Mammary epithelial cell (primary cell): ENCODE measurements around the gene UQCRH.

Source experiments
- CTCF ChIP-seq, 2 donors: IDR thresholded peaks in 1 of 2; conservative IDR thresholded peaks in 1 of 2; 2 replicates each; pipeline ENCODE4 v1.5.1; 2011 to 2012; ENCODE audit warnings: inconsistent platforms in 2 of 2, low read length in 2 of 2, mild to moderate bottlenecking in 2 of 2, control low read depth in 1 of 2, low read depth in 1 of 2; ENCODE audit not compliant: insufficient read depth in 1 of 2; ENCODE audit errors: extremely low read depth in 1 of 2
- EZH2 ChIP-seq: IDR thresholded peaks from 2 replicates; pipeline ENCODE4 v1.6.1; 2012; ENCODE audit warnings: low read length, inconsistent platforms, borderline replicate concordance

DNA sequence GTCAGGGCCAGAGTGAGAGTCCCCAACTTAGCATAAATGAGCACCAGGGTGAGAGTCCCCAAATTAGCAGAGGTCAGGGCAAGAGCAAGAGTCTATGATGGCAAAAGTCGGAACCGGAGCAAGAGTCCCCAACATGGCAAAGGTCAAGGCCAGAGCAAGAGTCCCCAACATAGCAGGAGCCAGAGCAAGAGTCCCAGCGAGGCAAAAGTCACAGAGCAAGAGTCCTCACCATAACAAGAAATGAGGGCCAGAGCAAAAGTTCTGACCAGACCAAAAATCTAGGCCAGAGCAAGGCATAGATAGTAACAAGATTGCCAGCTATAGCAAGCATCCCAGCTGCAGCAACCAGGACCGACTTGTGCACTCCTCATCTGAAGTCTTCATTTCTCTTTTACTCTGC, 40.2 kb downstream of the UQCRH start:
- TF ChIP-seq CTCF (conservative IDR thresholded peaks at IDR 0.05 in 1 of 2, IDR thresholded peaks at IDR 0.05 in 1 of 2; ENCODE audit: extremely low read depth in 1 of 2, insufficient read depth in 1 of 2, low read depth in 1 of 2, low read length in 2 of 2) (no peak), EZH2 (no peak)
